PC-3 (cell line): ENCODE results near the gene KIT. TPM values are rescaled to one million over a fixed set of nuclear protein-coding genes. Genes with fewer than 3 reads are reported as not detected.

Experiments
- ATAC-seq: fragments of 200-7000 bp; cut with Tn5 transposase; 2 replicates; pipeline ENCODE4 v1.9.1; 2020; ENCODE audit warnings: mild to moderate bottlenecking, moderate library complexity
- BruUV-seq: library from RNA; stranded (reverse); fragments of 400-500 nt; replicated peaks from 2 replicates; lab custom pipeline; 2021; lab: Mats Ljungman, UMichigan
- CTCF ChIA-PET: fragments of 300-600 bp; sonication (Branson Sonifier 250); formaldehyde crosslinking; loops from one replicate; lab custom pipeline; 2022; ENCODE audit warnings: antibody characterized with exemption; lab: Charles Lee
- POLR2A ChIA-PET: fragments of 300-600 bp; sonication (Branson Sonifier 250); formaldehyde crosslinking; loops from one replicate; lab custom pipeline; 2022; ENCODE audit warnings: antibody characterized with exemption; ENCODE audit not compliant: unreplicated experiment; lab: Charles Lee
- DNase-seq: peaks from one replicate; pipeline ENCODE4 v3.0.0-alpha.2; 2015
- H2AFZ ChIP-seq: fragments of 300-600 bp; sonication (generic); 2 replicates; pipeline ENCODE4 v1.6.0; 2016; ENCODE audit warnings: antibody characterized with exemption, low read length
- H3F3A ChIP-seq: fragments of 300-600 bp; sonication (generic); one replicate; pipeline ENCODE4 v1.6.0; 2017; ENCODE audit warnings: antibody characterized with exemption, low read length, control low read depth, mild to moderate bottlenecking; ENCODE audit not compliant: unreplicated experiment
- H3K27ac ChIP-seq: fragments of 300-600 bp; sonication (generic); 2 replicates; pipeline ENCODE4 v1.5.1; 2016; ENCODE audit warnings: mild to moderate bottlenecking, low read length
- H3K27me3 ChIP-seq: fragments of 300-600 bp; sonication (generic); 2 replicates; pipeline ENCODE4 v1.6.1; 2016; ENCODE audit warnings: low read length, mixed read lengths
- H3K36me3 ChIP-seq: fragments of 300-600 bp; sonication (generic); 2 replicates; pipeline ENCODE4 v1.6.1; 2016; ENCODE audit warnings: low read depth, mixed run types, low read length, mixed read lengths
- H3K4me1 ChIP-seq: fragments of 300-600 bp; sonication (generic); 2 replicates; pipeline ENCODE4 v1.5.1; 2016; ENCODE audit warnings: low read length; ENCODE audit not compliant: insufficient read depth
- H3K4me2 ChIP-seq: fragments of 300-600 bp; sonication (generic); 2 replicates; pipeline ENCODE4 v1.6.0; 2016; ENCODE audit warnings: low read length
- H3K4me3 ChIP-seq: fragments of 300-600 bp; sonication (generic); 2 replicates; pipeline ENCODE4 v1.5.1; 2016; ENCODE audit warnings: mild to moderate bottlenecking, low read length, mixed read lengths
- H3K79me2 ChIP-seq: fragments of 300-600 bp; sonication (generic); 2 replicates; pipeline ENCODE4 v1.6.1; 2017; ENCODE audit warnings: low read length, mixed read lengths
- H3K9ac ChIP-seq: fragments of 300-600 bp; sonication (generic); 2 replicates; pipeline ENCODE4 v1.6.0; 2016; ENCODE audit warnings: mild to moderate bottlenecking, low read length
- H3K9me2 ChIP-seq: fragments of 300-600 bp; sonication (generic); replicated peaks from 2 replicates; pipeline ENCODE4 v1.6.1; 2016; ENCODE audit warnings: mixed run types, low read length, mixed read lengths
- H3K9me3 ChIP-seq: fragments of 300-600 bp; sonication (generic); 2 replicates; pipeline ENCODE4 v1.6.1; 2016; ENCODE audit warnings: low read length, mixed read lengths
- H4K20me1 ChIP-seq: fragments of 300-600 bp; sonication (generic); 2 replicates; pipeline ENCODE4 v1.6.1; 2016; ENCODE audit warnings: low read length, mixed read lengths
- CTCF ChIP-seq: fragments of 300-600 bp; sonication (generic); conservative IDR thresholded peaks from 2 replicates; pipeline ENCODE4 v1.5.1; 2017; ENCODE audit warnings: antibody characterized with exemption, low read depth, mild to moderate bottlenecking, low read length
- EZH2 ChIP-seq: fragments of 300-600 bp; sonication (generic); IDR thresholded peaks from one replicate; pipeline ENCODE4 v1.6.1; 2017; ENCODE audit warnings: antibody characterized with exemption, mild to moderate bottlenecking, low read length; ENCODE audit not compliant: unreplicated experiment
- EZH2phosphoT487 ChIP-seq: fragments of 300-600 bp; sonication (generic); IDR thresholded peaks from 2 replicates; pipeline ENCODE4 v1.6.1; 2018; ENCODE audit warnings: mild to moderate bottlenecking, antibody characterized with exemption, low read length, borderline replicate concordance
- intact Hi-C: fragments of 100-400 bp; cut with micrococcal nuclease; formaldehyde crosslinking; loops from 2 replicates; pipeline ENCODE4 v1.9.0; 2023
- total RNA-seq: library from RNA; depleted of rRNA; stranded (reverse); fragments of >200 nt; gene quantifications from 2 replicates; pipeline ENCODE4 v1.2.3, GENCODE V29; 2014

KIT gene
- total RNA-seq, 1 experiment from 2014 or later, result not detected

- Histone ChIP-seq H3K79me2 (no peaks in the 10 kb centered on the region), H3K27ac (no peak overlapping the region), H2AFZ (no peak overlapping the region), H3K9ac (no peak overlapping the region), H3K4me3 (no peak overlapping the region), H3K9me2 (no peaks in the 10 kb centered on the region), H3K9me3 (no peaks in the 10 kb centered on the region), H3K36me3 (no peaks in the 10 kb centered on the region), H4K20me1 (no peaks in the 10 kb centered on the region), H3F3A (no peaks in the 10 kb centered on the region), H3K27me3 (peaks cover 41% of the 10 kb centered on the region), H3K4me2 (no peak overlapping the region), H3K4me1 (no peaks in the 10 kb centered on the region)
- intact Hi-C loops, result no loop called here
- TF ChIP-seq CTCF, result no peak
- TF ChIP-seq EZH2phosphoT487, result no peak
- no peak for TF ChIP-seq EZH2
- no peak for DNase-seq
- ChIA-PET CTCF (no interaction called here), POLR2A (no interaction called here)
- no TSS peak for BruUV-seq
- no peak for ATAC-seq
Measured at GRCh38 chr4:54651050-54651449, 6.7 kb upstream of the KIT start.

GRCh38 chr4:54654753-54655152 lies 3.0 kb upstream of the KIT start:
- H3F3A ChIP-seq, result no peaks in the 10 kb centered on the region
- no peaks in the 10 kb centered on the region for H3K36me3 ChIP-seq
- no peaks in the 10 kb centered on the region for H3K9me3 ChIP-seq
- H4K20me1 ChIP-seq, result no peaks in the 10 kb centered on the region
- H2AFZ ChIP-seq, result no peak overlapping the region
- no peaks in the 10 kb centered on the region for H3K9me2 ChIP-seq
- no peak overlapping the region for H3K4me3 ChIP-seq
- no TSS peak for BruUV-seq
- H3K79me2 ChIP-seq, result no peaks in the 10 kb centered on the region
- no peak overlapping the region for H3K4me2 ChIP-seq
- intact Hi-C loops, result no loop called here
- TF ChIP-seq CTCF, result no peak
- no peak for TF ChIP-seq EZH2
- TF ChIP-seq EZH2phosphoT487, result no peak
- POLR2A ChIA-PET, result no interaction called here
- H3K4me1 ChIP-seq, result 0 out of 2 replicates have a peak, but pooled peaks cover under 1% of the 10 kb centered on the region
- H3K9ac ChIP-seq, result no peak overlapping the region
- H3K27me3 ChIP-seq, result peaks cover 73% of the 10 kb centered on the region
- CTCF ChIA-PET, result no interaction called here
- ATAC-seq (no peak), DNase-seq (no peak)
- no peak overlapping the region for H3K27ac ChIP-seq

- H2AFZ ChIP-seq, result no peak overlapping the region
- no peaks in the 10 kb centered on the region for H3K9me3 ChIP-seq
- no peak overlapping the region for H3K4me2 ChIP-seq
- no peak for DNase-seq
- no peak overlapping the region for H3K9ac ChIP-seq
- ChIA-PET POLR2A (no interaction called here), CTCF (no interaction called here)
- H3K36me3 ChIP-seq, result no peaks in the 10 kb centered on the region
- no peaks in the 10 kb centered on the region for H3K79me2 ChIP-seq
- no peaks in the 10 kb centered on the region for H3F3A ChIP-seq
- ATAC-seq, result no peak
- no peak overlapping the region for H3K4me3 ChIP-seq
- H3K4me1 ChIP-seq, result peaks cover 11% of the 10 kb centered on the region
- intact Hi-C loops, result no loop called here
- no TSS peak for BruUV-seq
- H4K20me1 ChIP-seq, result no peaks in the 10 kb centered on the region
- TF ChIP-seq EZH2phosphoT487, result no peak
- TF ChIP-seq EZH2, result no peak
- no peak for TF ChIP-seq CTCF
- peaks cover 64% of the 10 kb centered on the region for H3K27me3 ChIP-seq
- no peaks in the 10 kb centered on the region for H3K9me2 ChIP-seq
- no peak overlapping the region for H3K27ac ChIP-seq
Measured at GRCh38 chr4:54657185-54657550, 589 bp upstream of the KIT start.
